ENCODE data around the gene ZMIZ1. TPM values are rescaled to one million over a fixed set of nuclear protein-coding genes. Genes with fewer than 3 reads are reported as not detected.

Gene ZMIZ1
- polyA plus RNA-seq, 4 donors = 74.1 to 80.9 (median 77.0) TPM

GRCh38 chr10:79133416-79133815 lies 64.7 kb downstream of the ZMIZ1 start:
- no peak for DNase-seq (ENCODE audit: low read depth in 4 of 4, low spot score in 3 of 4)

GRCh38 chr10:79135790-79136189 lies 67.0 kb downstream of the ZMIZ1 start:
- DNase-seq (ENCODE audit: low read depth in 4 of 4, low spot score in 3 of 4) = no peak

- no peak for DNase-seq (ENCODE audit: low read depth in 4 of 4, low spot score in 3 of 4)
Observed at GRCh38 chr10:79136236-79137005, 67.7 kb downstream of the ZMIZ1 start.

GRCh38 chr10:79137300-79137756 lies 68.6 kb downstream of the ZMIZ1 start:
- no peak for DNase-seq (ENCODE audit: low read depth in 4 of 4, low spot score in 3 of 4)

- peak in 1 of 4 donors; percentile 72 for DNase-seq (ENCODE audit: low read depth in 4 of 4, low spot score in 3 of 4)
Observed at GRCh38 chr10:79137826-79138225, 69.1 kb downstream of the ZMIZ1 start.

- DNase-seq (ENCODE audit: low read depth in 4 of 4, low spot score in 3 of 4) = no peak
Observed at GRCh38 chr10:79138449-79139123, 69.8 kb downstream of the ZMIZ1 start.

- DNase-seq (ENCODE audit: low read depth in 4 of 4, low spot score in 3 of 4) = no peak
Observed at GRCh38 chr10:79139124-79139835, 70.5 kb downstream of the ZMIZ1 start.

GRCh38 chr10:79140085-79140793 lies 71.5 kb downstream of the ZMIZ1 start:
- no peak for DNase-seq (ENCODE audit: low read depth in 4 of 4, low spot score in 3 of 4)

- no peak for DNase-seq (ENCODE audit: low read depth in 4 of 4, low spot score in 3 of 4)
Observed at GRCh38 chr10:79140855-79141254, 72.1 kb downstream of the ZMIZ1 start.

GRCh38 chr10:79142064-79142491 lies 73.3 kb downstream of the ZMIZ1 start:
- DNase-seq (ENCODE audit: low read depth in 4 of 4, low spot score in 3 of 4) = peak in 2 of 4 donors; percentile 62 to 81

- no peak for DNase-seq (ENCODE audit: low read depth in 4 of 4, low spot score in 3 of 4)
Observed at GRCh38 chr10:79142522-79143309, 74.0 kb downstream of the ZMIZ1 start.

GRCh38 chr10:79143879-79144278 lies 75.1 kb downstream of the ZMIZ1 start:
- DNase-seq (ENCODE audit: low read depth in 4 of 4, low spot score in 3 of 4) = no peak

GRCh38 chr10:79144351-79145173 lies 75.8 kb downstream of the ZMIZ1 start:
- no peak for DNase-seq (ENCODE audit: low read depth in 4 of 4, low spot score in 3 of 4)

- DNase-seq (ENCODE audit: low read depth in 4 of 4, low spot score in 3 of 4) = no peak
Observed at GRCh38 chr10:79145174-79145483, 76.4 kb downstream of the ZMIZ1 start.

GRCh38 chr10:79145517-79146470 lies 77.0 kb downstream of the ZMIZ1 start:
- no peak for DNase-seq (ENCODE audit: low read depth in 4 of 4, low spot score in 3 of 4)

GRCh38 chr10:79146611-79147130 lies 77.9 kb downstream of the ZMIZ1 start:
- no peak for DNase-seq (ENCODE audit: low read depth in 4 of 4, low spot score in 3 of 4)

GRCh38 chr10:79147306-79147705 lies 78.5 kb downstream of the ZMIZ1 start:
- DNase-seq (ENCODE audit: low read depth in 4 of 4, low spot score in 3 of 4) = no peak

All from right renal pelvis (tissue), 4 donors.